Fibroblast of skin of right quadriceps (primary cell): ENCODE measurements around the gene KDM2A.

Experiments
- DNase-seq: peaks from one replicate; pipeline ENCODE4 v3.0.0-alpha.2; 2013

KDM2A gene

GRCh38 chr11:67304511-67305113 is 185.5 kb downstream of the KDM2A start:
- no peak for DNase-seq

- no peak for DNase-seq
These were observed 187.9 kb downstream of the KDM2A start for GRCh38 chr11:67306769-67307544.

- DNase-seq, result no peak
These were observed 188.5 kb downstream of the KDM2A start for GRCh38 chr11:67307545-67308001.
